ENCODE data around the gene RPL6.

DNA sequence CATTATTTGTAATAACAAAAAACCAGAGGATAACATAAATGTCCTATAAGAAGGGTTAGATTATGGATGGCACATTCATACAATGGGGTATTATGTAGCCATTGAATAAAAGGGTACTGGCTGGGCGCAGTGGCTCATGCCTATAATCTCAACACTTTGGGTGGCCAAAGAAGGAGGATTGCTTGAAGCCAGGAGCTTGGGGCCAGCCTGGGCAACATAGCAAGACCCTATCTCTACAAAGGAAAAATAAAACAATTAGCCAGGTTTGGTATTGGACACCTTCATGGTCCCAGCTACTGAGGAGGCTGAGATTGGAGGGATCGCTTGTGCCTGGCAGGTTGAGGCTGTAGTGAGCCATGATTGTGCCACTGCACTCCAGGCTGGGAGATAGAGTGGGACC, 24.1 kb upstream of the RPL6 start:
- TF ChIP-seq NFIC (IDR thresholded peaks at IDR 0.05) = no peak
- TF ChIP-seq ZNF263 (CRISPR knock-in tag; IDR thresholded peaks at IDR 0.05; ENCODE audit: borderline replicate concordance) = no peak
- TF ChIP-seq MYC (IDR thresholded peaks at IDR 0.05; ENCODE audit: low read depth, low read length) = no peak
- TF ChIP-seq MYC (CRISPR knock-in tag; IDR thresholded peaks at IDR 0.05; ENCODE audit: borderline replicate concordance, low read depth) = no peak
- TF ChIP-seq STAG1 (CRISPR knock-in tag; IDR thresholded peaks at IDR 0.05; ENCODE audit: borderline replicate concordance) = no peak
- TF ChIP-seq NELFE (IDR thresholded peaks at IDR 0.05; ENCODE audit: insufficient read depth, insufficient read length) = no peak
- TF ChIP-seq, protein P1, sequence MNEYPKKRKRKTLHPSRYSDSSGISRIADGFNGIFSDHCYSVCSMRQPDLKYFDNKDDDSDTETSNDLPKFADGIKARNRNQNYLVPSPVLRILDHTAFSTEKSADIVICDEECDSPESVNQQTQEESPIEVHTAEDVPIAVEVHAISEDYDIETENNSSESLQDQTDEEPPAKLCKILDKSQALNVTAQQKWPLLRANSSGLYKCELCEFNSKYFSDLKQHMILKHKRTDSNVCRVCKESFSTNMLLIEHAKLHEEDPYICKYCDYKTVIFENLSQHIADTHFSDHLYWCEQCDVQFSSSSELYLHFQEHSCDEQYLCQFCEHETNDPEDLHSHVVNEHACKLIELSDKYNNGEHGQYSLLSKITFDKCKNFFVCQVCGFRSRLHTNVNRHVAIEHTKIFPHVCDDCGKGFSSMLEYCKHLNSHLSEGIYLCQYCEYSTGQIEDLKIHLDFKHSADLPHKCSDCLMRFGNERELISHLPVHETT (CRISPR knock-in tag; conservative IDR thresholded peaks at IDR 0.05 in 1 of 2, IDR thresholded peaks at IDR 0.05 in 1 of 2) = no peak
- no peak for TF ChIP-seq SPI1 (IDR thresholded peaks at IDR 0.05; ENCODE audit: borderline replicate concordance, low read depth, low read length)

Measured in K562 (cell line).